Measurements from ENCODE around the gene PITPNM1.

The PITPNM1 gene

DNA sequence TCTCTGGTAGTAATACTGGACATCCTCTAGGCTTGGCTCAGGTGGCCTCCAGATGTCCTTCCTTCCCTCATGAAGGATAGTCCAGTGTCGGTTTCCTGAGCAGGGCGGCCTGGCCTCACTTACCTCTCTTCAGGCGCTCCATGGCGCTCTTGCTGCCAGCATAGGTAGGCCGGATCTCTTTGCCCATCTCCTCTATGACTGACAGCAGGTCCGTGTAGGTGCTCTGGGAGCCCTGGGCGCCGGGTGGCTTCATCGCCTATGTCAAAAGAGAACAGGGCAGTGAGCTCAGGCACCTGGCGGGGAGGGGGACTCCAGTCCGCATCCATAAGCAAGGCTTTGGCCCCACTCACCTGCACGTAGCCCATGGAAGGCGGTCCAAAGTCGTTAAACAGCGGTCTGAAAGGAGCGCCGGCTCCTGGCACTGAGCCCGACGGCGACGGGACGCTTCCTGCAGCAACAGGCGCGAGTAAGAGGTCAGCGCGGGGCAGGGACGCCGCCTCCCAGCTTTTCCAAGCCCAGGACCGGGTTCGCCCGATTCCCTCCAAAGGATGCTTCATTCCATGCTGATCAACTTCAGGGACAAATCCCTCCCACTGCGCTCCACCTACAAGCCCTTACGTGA, 2.2 kb upstream of the PITPNM1 start:
- peak overlapping the region; percentile 77 for H3K4me3 ChIP-seq (ENCODE audit: low read length)
- TF ChIP-seq CTCF (conservative IDR thresholded peaks at IDR 0.05; ENCODE audit: low read length), result no peak

GRCh38 chr11:67506426-67507051, 1.4 kb upstream of the PITPNM1 start:
- DNase-seq (ENCODE audit: low read depth), result no peak
- no peak overlapping the region; the same call in 1 of the 2 replicates for H3K4me3 ChIP-seq (ENCODE audit: low read length)
- no peak for TF ChIP-seq CTCF (conservative IDR thresholded peaks at IDR 0.05; ENCODE audit: low read length)

More for the DNA sequence above, 2.2 kb upstream of the PITPNM1 start:
- peak; percentile 64 for DNase-seq (ENCODE audit: low read depth)

DNA sequence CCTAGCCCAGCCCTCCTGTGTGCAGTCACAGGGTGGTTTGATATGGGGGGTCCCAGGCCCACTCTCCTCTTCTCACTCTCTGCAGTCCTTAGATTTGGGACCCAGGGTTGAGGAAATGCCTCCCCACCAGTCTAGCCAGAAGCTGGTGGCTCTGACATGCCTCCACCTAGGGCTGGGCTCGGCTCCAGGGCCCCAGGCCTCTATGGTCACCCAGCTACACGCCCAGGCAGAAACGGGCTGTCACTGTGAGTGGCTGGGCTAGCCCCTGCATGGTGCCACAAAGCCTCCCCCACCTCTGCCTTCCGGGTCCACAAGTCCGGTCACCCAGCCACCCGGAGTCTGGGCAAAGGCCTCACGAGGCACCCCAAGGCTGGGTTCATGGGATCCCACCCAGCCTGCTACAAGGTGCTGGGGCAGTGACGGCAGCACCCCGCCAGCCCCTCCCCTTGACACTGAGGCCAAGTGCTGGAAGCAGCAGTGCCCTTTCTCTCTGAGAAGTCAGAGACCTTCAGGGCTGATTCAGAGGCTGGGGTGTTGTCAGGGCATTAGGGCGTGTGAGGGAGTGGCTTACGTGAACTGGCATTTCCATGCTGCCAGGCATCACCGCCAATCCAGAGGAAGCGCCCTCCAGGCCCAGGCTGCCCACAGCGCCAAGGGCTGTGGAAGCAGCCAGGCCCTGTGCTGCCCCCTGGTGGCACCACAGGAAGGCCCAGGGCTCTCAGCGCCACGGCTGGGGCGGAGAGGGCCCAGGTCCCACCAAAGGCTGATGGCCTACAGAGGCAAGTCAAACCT, 638 bp upstream of the PITPNM1 start:
- peak; percentile 93 for DNase-seq (ENCODE audit: low read depth)
- peak; percentile 83 for TF ChIP-seq CTCF (conservative IDR thresholded peaks at IDR 0.05; ENCODE audit: low read length)
- H3K4me3 ChIP-seq (ENCODE audit: low read length), result peak overlapping the region; percentile 45

- no peak for TF ChIP-seq CTCF (conservative IDR thresholded peaks at IDR 0.05; ENCODE audit: low read length)
- no peak for DNase-seq (ENCODE audit: low read depth)
- H3K4me3 ChIP-seq (ENCODE audit: low read length), result peak overlapping the region; percentile 76
These were observed 886 bp downstream of the PITPNM1 start for GRCh38 chr11:67504005-67504949.

GRCh38 chr11:67503119-67504004, 1.8 kb downstream of the PITPNM1 start:
- H3K4me3 ChIP-seq (ENCODE audit: low read length), result peak overlapping the region; percentile 76
- no peak for TF ChIP-seq CTCF (conservative IDR thresholded peaks at IDR 0.05; ENCODE audit: low read length)
- DNase-seq (ENCODE audit: low read depth), result no peak
